BJ (cell line): Measurements from ENCODE around the gene SFTPD. TPM values are rescaled to one million over a fixed set of nuclear protein-coding genes. Genes with fewer than 3 reads are reported as not detected.

Experiments used
- CTCF ChIA-PET: fragments of 350-600 bp; formaldehyde crosslinking; extraction: SDS; loops from one replicate; lab custom pipeline; 2021; ENCODE audit warnings: antibody characterized with exemption, inconsistent platforms; lab: Yijun Ruan, JAX
- POLR2A ChIA-PET: fragments of 300-600 bp; sonication (Branson Sonifier 250); formaldehyde crosslinking; extraction: SDS; loops from one replicate; lab custom pipeline; 2021; ENCODE audit warnings: antibody characterized with exemption; lab: Charles Lee
- DNase-seq: peaks from one replicate; pipeline ENCODE4 v3.0.0-alpha.2; 2011; ENCODE audit warnings: low read depth
- H3K27me3 ChIP-seq: 2 replicates; pipeline ENCODE4 v1.6.0; 2011; ENCODE audit warnings: low read length; ENCODE audit not compliant: control insufficient read depth, insufficient read depth
- H3K36me3 ChIP-seq: 2 replicates; pipeline ENCODE4 v1.5.1; 2011; ENCODE audit warnings: low read length; ENCODE audit not compliant: control insufficient read depth, insufficient read depth
- H3K4me3 ChIP-seq: 2 replicates; pipeline ENCODE4 v1.5.1; 2011; ENCODE audit warnings: low read depth, mild to moderate bottlenecking, control low read depth, low read length
- CTCF ChIP-seq: IDR thresholded peaks from 2 replicates; pipeline ENCODE4 v1.5.1; 2011; ENCODE audit warnings: low read depth, mild to moderate bottlenecking, control low read depth, inconsistent platforms, low read length, moderate library complexity; ENCODE audit not compliant: insufficient read depth
- polyA plus RNA-seq: library from polyadenylated mRNA; depleted of rRNA; stranded (reverse); fragments of >200 nt; gene quantifications from 2 replicates; pipeline ENCODE4 v1.2.3, GENCODE V29; 2011

SFTPD gene
- polyA plus RNA-seq, 1 experiment: not detected

GRCh38 chr10:79970062-79970461 is 21.2 kb upstream of the SFTPD start:
- TF ChIP-seq CTCF: no peak
- no peak for DNase-seq
- ChIA-PET CTCF (no interaction called here), POLR2A (interaction anchor here (0.7 kb wide), 1 partner anchor 10 kb away, joined by 3 read pairs; no protein-coding TSS in a partner anchor)
- H3K4me3 ChIP-seq: no peak overlapping the region
- H3K27me3 ChIP-seq: no peaks in the 10 kb centered on the region
- no peaks in the 10 kb centered on the region for H3K36me3 ChIP-seq

- CTCF ChIA-PET: no interaction called here
- Histone ChIP-seq H3K27me3 (peaks cover 16% of the 10 kb centered on the region), H3K36me3 (no peaks in the 10 kb centered on the region), H3K4me3 (no peak overlapping the region)
- POLR2A ChIA-PET: no interaction called here
- DNase-seq: no peak
- no peak for TF ChIP-seq CTCF
Measured at GRCh38 chr10:79947787-79948424, 999 bp downstream of the SFTPD start.

GRCh38 chr10:79947083-79947415 is 1.9 kb downstream of the SFTPD start:
- DNase-seq: no peak
- ChIA-PET POLR2A (no interaction called here), CTCF (no interaction called here)
- TF ChIP-seq CTCF: no peak
- H3K27me3 ChIP-seq: peaks cover 14% of the 10 kb centered on the region
- no peak overlapping the region for H3K4me3 ChIP-seq
- H3K36me3 ChIP-seq: no peaks in the 10 kb centered on the region

GRCh38 chr10:79946271-79947082 is 2.4 kb downstream of the SFTPD start:
- no peaks in the 10 kb centered on the region for H3K36me3 ChIP-seq
- no peak for TF ChIP-seq CTCF
- H3K4me3 ChIP-seq: no peak overlapping the region
- peaks cover 14% of the 10 kb centered on the region for H3K27me3 ChIP-seq
- POLR2A ChIA-PET: interaction anchor here (0.6 kb wide), 1 partner anchor 10 kb away, joined by 3 read pairs; no protein-coding TSS in a partner anchor
- no peak for DNase-seq
- CTCF ChIA-PET: no interaction called here
